Body of pancreas (tissue), 4 donors: ENCODE results near the gene FABP7.

Experiments used
- POLR2A ChIP-seq, 3 donors: fragments of 450-650 bp; IDR thresholded peaks; one replicate each; pipeline ENCODE4 v1.6.1; 2016; ENCODE audit warnings: antibody characterized with exemption in 3 of 3, mild to moderate bottlenecking in 2 of 3
- TF ChIP-seq, protein P1 (sequence below), 7 experiments: fragments of 450-650 bp in 4 of 7; fragments of 200-600 bp in 3 of 7; sonication (generic) in 3 of 7; IDR thresholded peaks; one replicate each; pipeline ENCODE4 v1.5.1; 2016 to 2019; ENCODE audit warnings: antibody characterized with exemption in 7 of 7

- TF ChIP-seq, protein P1, sequence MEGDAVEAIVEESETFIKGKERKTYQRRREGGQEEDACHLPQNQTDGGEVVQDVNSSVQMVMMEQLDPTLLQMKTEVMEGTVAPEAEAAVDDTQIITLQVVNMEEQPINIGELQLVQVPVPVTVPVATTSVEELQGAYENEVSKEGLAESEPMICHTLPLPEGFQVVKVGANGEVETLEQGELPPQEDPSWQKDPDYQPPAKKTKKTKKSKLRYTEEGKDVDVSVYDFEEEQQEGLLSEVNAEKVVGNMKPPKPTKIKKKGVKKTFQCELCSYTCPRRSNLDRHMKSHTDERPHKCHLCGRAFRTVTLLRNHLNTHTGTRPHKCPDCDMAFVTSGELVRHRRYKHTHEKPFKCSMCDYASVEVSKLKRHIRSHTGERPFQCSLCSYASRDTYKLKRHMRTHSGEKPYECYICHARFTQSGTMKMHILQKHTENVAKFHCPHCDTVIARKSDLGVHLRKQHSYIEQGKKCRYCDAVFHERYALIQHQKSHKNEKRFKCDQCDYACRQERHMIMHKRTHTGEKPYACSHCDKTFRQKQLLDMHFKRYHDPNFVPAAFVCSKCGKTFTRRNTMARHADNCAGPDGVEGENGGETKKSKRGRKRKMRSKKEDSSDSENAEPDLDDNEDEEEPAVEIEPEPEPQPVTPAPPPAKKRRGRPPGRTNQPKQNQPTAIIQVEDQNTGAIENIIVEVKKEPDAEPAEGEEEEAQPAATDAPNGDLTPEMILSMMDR (IDR thresholded peaks at IDR 0.05) = no peak
- TF ChIP-seq POLR2A (IDR thresholded peaks at IDR 0.05) = no peak
Observed at GRCh38 chr6:122758927-122759334, 20.6 kb upstream of the FABP7 start.
